Esophagus muscularis mucosa (tissue), 4 donors: ENCODE data around the gene SYNDIG1. TPM values are rescaled to one million over a fixed set of nuclear protein-coding genes. Genes with fewer than 3 reads are reported as not detected.

ENCODE experiments used
- DNase-seq: peaks from one replicate; pipeline ENCODE4 v3.0.0-alpha.2; 2017; ENCODE audit errors: extremely low spot score
- H3K27ac ChIP-seq, 4 donors: fragments of 200-600 bp; sonication (generic); replicated peaks in 1 of 4; 1 replicate in 3 of 4; 2 replicates in 1 of 4; pipeline ENCODE4 v1.5.1; 2016 to 2019; ENCODE audit warnings: mild to moderate bottlenecking in 1 of 4
- H3K27me3 ChIP-seq, 4 donors: fragments of 200-600 bp; sonication (generic); one replicate each; pipeline versions ENCODE4 v1.5.1 to v1.6.0; 2016 to 2019
- H3K36me3 ChIP-seq, 4 donors: fragments of 200-600 bp; sonication (generic); one replicate each; pipeline ENCODE4 v1.5.1; 2016 to 2019
- H3K4me1 ChIP-seq, 4 donors: fragments of 200-600 bp; sonication (generic); one replicate each; pipeline ENCODE4 v1.5.1; 2016 to 2019
- H3K4me3 ChIP-seq, 4 donors: fragments of 200-600 bp; sonication (generic); 1 replicate in 2 of 4; 2 replicates in 2 of 4; pipeline ENCODE4 v1.5.1; 2016 to 2019; ENCODE audit warnings: mild to moderate bottlenecking in 4 of 4, moderate library complexity in 1 of 4
- H3K9me3 ChIP-seq, 4 donors: fragments of 200-600 bp; sonication (generic); 1 replicate in 3 of 4; 2 replicates in 1 of 4; pipeline ENCODE4 v1.5.1; 2016 to 2019
- CTCF ChIP-seq, 3 experiments: fragments of 200-600 bp in 2 of 3; fragments of 450-650 bp in 1 of 3; sonication (generic) in 2 of 3; IDR thresholded peaks; one replicate each; pipeline ENCODE4 v1.5.1; 2017 to 2019; ENCODE audit warnings: antibody characterized with exemption in 3 of 3, mild to moderate bottlenecking in 2 of 3, moderate library complexity in 1 of 3
- EP300 ChIP-seq: sonication (generic); formaldehyde crosslinking; IDR thresholded peaks from one replicate; pipeline ENCODE4 v1.6.1; 2017; ENCODE audit warnings: antibody characterized with exemption
- POLR2A ChIP-seq: fragments of 450-650 bp; IDR thresholded peaks from one replicate; pipeline ENCODE4 v1.6.1; 2017; ENCODE audit warnings: antibody characterized with exemption, moderate library complexity, mild to moderate bottlenecking, low read depth
- POLR2AphosphoS5 ChIP-seq, 2 donors: sonication (generic); formaldehyde crosslinking; IDR thresholded peaks; one replicate each; pipeline ENCODE4 v1.6.1; 2017; ENCODE audit warnings: antibody characterized with exemption in 2 of 2
- WGBS: methylation state at CpG from one replicate; pipeline ENCODE4 v1.1.5; 2018; 5-methylcytosine and 5-hydroxymethylcytosine counted together
- intact Hi-C: fragments of 100-400 bp; cut with DNase I; formaldehyde crosslinking; loops from one replicate; pipeline ENCODE4 v1.15.1; 2023
- total RNA-seq, 4 donors: library from RNA; depleted of rRNA; stranded (reverse); fragments of >200 nt; gene quantifications; one replicate each; pipeline versions ENCODE4 v1.1.0 to v1.2.1, GENCODE V29; 2016

The SYNDIG1 gene
- total RNA-seq, 4 donors from 2014 or later: not detected

GRCh38 chr20:24632581-24632980, 163.2 kb downstream of the SYNDIG1 start:
- no peak overlapping the region for H3K27ac ChIP-seq
- H3K4me3 ChIP-seq: no peak overlapping the region
- DNase-seq: no peak
- no peak for TF ChIP-seq POLR2AphosphoS5 (IDR thresholded peaks at IDR 0.05)
- no peak for TF ChIP-seq EP300
- TF ChIP-seq POLR2A: no peak
- no peak for TF ChIP-seq CTCF (IDR thresholded peaks at IDR 0.05)
- intact Hi-C loops: no loop called here
- H3K4me1 ChIP-seq: peaks cover 5 to 10% (median 6%) of the 10 kb centered on the region in 4 donors
- H3K36me3 ChIP-seq: no peaks in the 10 kb centered on the region
- H3K27me3 ChIP-seq: no peaks in the 10 kb centered on the region
- no peaks in the 10 kb centered on the region for H3K9me3 ChIP-seq
- 80% methylated on average over 7 of the region's 7 CpGs for WGBS

DNA sequence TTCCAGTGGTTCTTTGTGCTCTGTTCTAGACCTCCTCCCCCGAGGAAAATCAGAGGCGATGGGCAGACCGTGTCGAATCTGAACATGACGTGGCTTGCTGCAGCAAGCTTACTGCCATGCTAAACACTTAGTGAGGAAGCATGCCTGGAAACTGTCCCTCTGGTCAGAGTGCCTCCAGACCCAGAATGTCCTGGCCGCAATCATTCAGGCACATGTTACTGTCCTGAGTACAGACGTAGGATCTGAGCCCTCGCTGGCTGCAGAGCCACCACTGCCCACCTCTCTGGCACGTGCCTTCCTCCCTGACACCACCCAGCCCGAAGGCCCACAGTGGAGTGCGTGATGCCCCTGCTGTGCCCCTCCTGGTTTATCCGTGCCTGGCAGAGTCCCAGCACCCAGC, 163.6 kb downstream of the SYNDIG1 start:
- TF ChIP-seq POLR2AphosphoS5 (IDR thresholded peaks at IDR 0.05) (no peak), POLR2A (no peak), EP300 (no peak), CTCF (IDR thresholded peaks at IDR 0.05) (no peak)
- 82% methylated on average over 12 of the region's 12 CpGs for WGBS
- H3K4me1 ChIP-seq: peaks cover 5 to 10% (median 6%) of the 10 kb centered on the region in 4 donors
- intact Hi-C loops: no loop called here
- H3K27ac ChIP-seq: no peak overlapping the region
- no peak for DNase-seq
- H3K9me3 ChIP-seq: no peaks in the 10 kb centered on the region
- no peaks in the 10 kb centered on the region for H3K36me3 ChIP-seq
- no peak overlapping the region for H3K4me3 ChIP-seq
- H3K27me3 ChIP-seq: no peaks in the 10 kb centered on the region

DNA sequence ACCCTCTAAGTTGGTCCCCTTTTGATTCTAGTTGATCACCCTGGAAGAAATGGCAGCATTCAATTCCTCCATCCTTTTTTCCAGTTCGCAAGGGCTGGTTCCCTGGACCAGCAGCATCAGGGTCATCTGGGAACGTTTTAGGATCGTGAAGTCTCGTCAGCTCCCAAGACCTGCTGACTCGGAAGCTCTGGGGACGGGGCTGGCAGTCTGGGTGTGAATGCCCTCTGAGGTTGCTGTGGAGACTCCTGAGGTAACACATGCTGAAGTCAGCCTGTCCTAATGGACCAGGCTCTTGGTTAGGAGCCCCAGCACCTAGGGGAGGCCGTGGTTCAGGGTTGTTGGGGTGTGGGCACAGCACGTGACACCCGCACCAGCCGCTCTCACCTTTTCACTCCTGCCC, 164.1 kb downstream of the SYNDIG1 start:
- no peaks in the 10 kb centered on the region for H3K36me3 ChIP-seq
- 92% methylated on average over 10 of the region's 10 CpGs for WGBS
- H3K4me3 ChIP-seq: no peak overlapping the region
- H3K9me3 ChIP-seq: no peaks in the 10 kb centered on the region
- H3K27me3 ChIP-seq: no peaks in the 10 kb centered on the region
- TF ChIP-seq CTCF (IDR thresholded peaks at IDR 0.05) (no peak), EP300 (no peak), POLR2AphosphoS5 (IDR thresholded peaks at IDR 0.05) (no peak), POLR2A (no peak)
- H3K4me1 ChIP-seq: peaks cover 5 to 10% (median 7%) of the 10 kb centered on the region in 4 donors
- DNase-seq: no peak
- no peak overlapping the region for H3K27ac ChIP-seq
- intact Hi-C loops: no loop called here

DNA sequence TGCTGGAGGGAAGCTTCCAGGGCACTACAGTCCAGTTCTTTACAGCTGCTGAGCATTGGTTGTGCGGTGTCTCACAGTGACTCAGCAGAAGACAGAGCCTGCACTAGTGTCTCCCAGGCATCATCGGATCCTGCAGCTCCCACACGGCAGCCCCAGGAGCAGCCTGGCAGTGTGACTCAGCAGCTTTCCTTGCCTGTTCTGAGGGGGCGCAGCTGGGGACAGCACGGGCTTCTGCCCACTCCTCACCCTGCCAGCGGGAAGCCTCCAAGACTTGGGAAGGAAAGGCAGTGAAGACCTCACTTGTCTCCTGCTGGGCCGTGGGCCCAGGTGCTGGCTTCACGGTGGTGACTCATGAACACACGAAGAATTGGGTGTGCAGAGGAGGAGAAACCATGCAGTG, 165.4 kb downstream of the SYNDIG1 start:
- H3K4me1 ChIP-seq: peaks cover 0 to 11% (median 7%) of the 10 kb centered on the region in 4 donors
- no peaks in the 10 kb centered on the region for H3K36me3 ChIP-seq
- no peaks in the 10 kb centered on the region for H3K9me3 ChIP-seq
- 47% methylated on average over 5 of the region's 9 CpGs for WGBS
- TF ChIP-seq POLR2AphosphoS5 (IDR thresholded peaks at IDR 0.05): no peak
- no peak for TF ChIP-seq CTCF (IDR thresholded peaks at IDR 0.05)
- TF ChIP-seq POLR2A: no peak
- TF ChIP-seq EP300: no peak
- no peak for DNase-seq
- H3K27ac ChIP-seq: no peak overlapping the region
- no peak overlapping the region for H3K4me3 ChIP-seq
- intact Hi-C loops: no loop called here
- H3K27me3 ChIP-seq: no peaks in the 10 kb centered on the region

DNA sequence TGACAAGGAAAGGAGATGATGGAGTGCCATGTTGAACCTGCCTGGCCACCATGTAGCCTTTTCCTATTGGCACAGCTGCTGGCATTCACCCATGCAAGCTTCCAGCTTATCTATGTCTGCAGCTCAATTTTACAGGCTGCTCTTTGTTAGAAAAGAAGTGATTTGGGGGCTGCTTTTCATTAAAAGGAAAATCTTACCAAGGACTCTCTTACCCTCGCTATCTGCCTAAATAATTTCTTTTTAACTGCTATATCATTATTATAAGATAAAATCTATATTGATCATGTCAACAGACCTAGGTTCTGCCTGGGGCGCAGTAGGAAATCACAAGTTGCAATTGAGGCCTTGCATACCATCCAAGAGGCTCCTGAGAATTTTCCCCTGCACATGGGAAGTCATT, 167.2 kb downstream of the SYNDIG1 start:
- no peaks in the 10 kb centered on the region for H3K27me3 ChIP-seq
- intact Hi-C loops: no loop called here
- TF ChIP-seq EP300 (no peak), POLR2A (no peak), POLR2AphosphoS5 (IDR thresholded peaks at IDR 0.05) (no peak), CTCF (IDR thresholded peaks at IDR 0.05) (no peak)
- H3K4me1 ChIP-seq: peaks cover 0 to 11% (median 7%) of the 10 kb centered on the region in 4 donors
- no peak overlapping the region for H3K27ac ChIP-seq
- H3K9me3 ChIP-seq: no peaks in the 10 kb centered on the region
- WGBS: 84% methylated on average over 2 of the region's 2 CpGs
- no peaks in the 10 kb centered on the region for H3K36me3 ChIP-seq
- no peak overlapping the region for H3K4me3 ChIP-seq
- no peak for DNase-seq
